Activated T-cell treated with anti-CD3 and anti-CD28 coated beads, Interleukin-2, amount 50 U/mL, for 48 hours (primary cell): ENCODE measurements around the gene TXNDC16.
"Not testable (repeated sequence)": the region's sequence is repeated elsewhere in the genome, so short reads cannot be mapped to it uniquely, and the experiment has no call there.

ENCODE experiments used
- DNase-seq, 2 experiments: peaks; one replicate each; pipeline ENCODE4 v3.0.0-alpha.2; 2020

The TXNDC16 gene

DNA sequence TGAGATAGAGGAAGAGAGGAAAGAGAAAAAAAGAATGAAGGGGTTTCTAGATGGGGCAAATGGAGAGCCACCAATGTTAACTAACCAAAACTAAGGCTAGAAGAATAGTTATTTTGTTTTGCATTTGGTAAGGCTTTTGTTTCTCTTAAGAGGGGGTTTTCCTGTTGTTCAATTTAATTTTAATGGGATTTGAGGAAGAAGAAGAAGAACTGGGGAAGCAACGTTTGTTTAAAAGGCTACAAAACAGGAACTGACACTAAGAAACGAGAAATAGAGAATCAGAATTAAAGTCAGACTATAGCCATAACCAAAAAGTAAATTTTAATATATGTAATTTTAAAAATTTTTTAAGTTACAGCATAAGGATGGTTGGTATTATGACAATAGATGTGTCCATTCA is 13.7 kb downstream of the TXNDC16 start:
- DNase-seq: no peak

GRCh38 chr14:52536269-52536668 is 16.0 kb downstream of the TXNDC16 start:
- DNase-seq: no peak

DNA sequence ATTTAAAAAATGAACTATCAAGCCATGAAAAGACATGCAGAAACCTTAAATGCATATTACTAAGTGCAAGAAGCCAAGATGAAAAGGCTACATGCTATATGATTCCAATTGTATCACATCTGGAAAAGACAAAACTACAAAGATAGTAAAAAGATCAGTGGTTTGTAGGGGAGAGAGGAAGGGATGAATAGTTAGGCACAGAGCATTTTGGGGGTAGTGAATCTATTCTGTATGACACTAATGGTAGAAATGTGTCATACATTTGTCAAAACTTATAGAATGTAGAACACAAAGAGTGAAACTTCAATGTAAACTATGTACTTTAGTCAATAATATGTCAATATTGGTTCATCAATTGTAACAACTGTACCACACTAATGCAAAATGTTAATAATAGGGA is 20.8 kb downstream of the TXNDC16 start:
- DNase-seq: no peak

DNA sequence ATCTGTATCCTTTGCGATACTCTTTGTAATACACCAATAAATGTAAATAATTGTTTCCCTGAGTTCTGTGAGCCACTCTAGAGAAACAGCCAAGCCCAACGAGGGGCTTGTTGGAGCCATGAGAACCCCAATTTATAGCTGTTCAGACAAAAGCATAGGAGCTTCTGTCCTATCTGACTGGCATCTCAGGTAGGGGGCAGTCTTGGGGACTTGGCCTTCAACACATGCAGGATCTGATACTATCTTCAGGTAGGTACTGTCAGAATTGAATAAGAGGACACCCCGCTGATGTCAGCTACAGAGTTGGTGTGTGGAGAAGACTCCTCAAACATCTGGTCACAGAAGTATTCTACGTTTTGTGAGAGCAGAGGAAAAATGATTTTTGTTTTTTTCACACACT is 25.3 kb downstream of the TXNDC16 start:
- DNase-seq: no peak

- DNase-seq: no peak
Observed at GRCh38 chr14:52522581-52523345, 29.5 kb downstream of the TXNDC16 start.

GRCh38 chr14:52522033-52522432 is 30.3 kb downstream of the TXNDC16 start:
- DNase-seq: no peak

- DNase-seq: no peak
Observed at GRCh38 chr14:52514046-52514811, 38.1 kb downstream of the TXNDC16 start.

DNA sequence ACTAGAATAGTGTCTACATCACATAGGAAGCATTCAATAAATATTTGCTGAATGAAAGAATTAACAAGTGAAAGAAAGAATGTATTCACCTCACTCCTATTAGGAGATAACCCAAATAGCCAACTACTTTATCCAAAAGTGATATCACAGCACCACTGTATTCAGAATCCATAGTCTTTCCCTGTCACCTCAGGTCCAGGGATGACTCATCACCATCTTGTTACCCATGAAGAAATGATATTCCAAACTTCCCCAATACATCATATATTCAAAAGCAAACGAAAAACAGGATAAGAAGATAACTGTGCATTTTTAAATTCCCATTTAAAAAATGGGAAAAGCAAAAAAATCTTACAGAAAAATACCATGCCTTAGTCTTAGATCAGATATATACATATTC is 39.1 kb downstream of the TXNDC16 start:
- no peak for DNase-seq

DNA sequence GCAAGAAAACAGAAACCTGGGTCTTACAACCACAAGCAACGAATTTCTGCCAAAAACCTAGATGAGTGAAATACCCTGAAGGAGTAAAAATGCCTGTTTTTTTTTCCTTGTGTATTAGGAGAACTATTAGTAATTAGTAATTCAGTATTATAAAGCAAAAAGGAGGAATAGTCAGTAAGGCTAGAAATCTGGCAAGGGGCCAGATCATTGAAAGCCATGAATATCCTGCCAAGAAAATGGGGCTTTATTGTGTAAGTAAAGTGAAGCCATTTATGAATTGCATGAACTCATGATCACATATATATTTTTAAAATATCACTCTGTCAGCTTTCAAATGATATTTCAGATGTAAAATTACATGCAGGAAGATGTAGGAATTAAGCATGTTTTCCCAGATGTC is 57.9 kb downstream of the TXNDC16 start:
- no peak for DNase-seq

DNA sequence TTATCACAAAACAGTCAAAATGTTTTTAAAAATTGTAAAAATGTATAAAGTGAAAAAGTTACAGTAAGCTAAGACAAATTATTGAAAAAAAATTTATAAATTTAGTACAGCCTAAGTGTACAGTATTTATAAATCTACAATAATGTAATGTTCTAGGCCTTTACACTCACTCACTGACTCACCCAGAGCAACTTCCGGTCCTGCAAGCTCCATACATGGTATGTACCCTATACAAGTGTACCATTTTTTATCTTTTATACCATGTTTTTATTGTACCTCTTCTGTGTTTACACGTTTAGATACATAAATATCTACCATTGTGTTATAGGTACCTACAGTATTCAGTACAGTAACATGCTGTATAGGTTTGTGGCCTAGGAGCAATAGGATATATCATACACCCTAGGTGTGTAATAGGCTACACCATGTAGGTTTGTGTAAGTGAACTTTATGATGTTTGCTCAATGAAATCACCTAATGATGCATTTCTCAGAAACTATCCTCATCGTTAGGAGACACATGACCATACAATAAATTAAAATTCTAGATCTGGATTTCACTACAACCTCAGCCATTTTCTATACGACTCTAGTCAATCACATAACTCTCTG is 66.8 kb downstream of the TXNDC16 start:
- no peak for DNase-seq

GRCh38 chr14:52481864-52482263 is 70.4 kb downstream of the TXNDC16 start:
- DNase-seq: no peak

DNA sequence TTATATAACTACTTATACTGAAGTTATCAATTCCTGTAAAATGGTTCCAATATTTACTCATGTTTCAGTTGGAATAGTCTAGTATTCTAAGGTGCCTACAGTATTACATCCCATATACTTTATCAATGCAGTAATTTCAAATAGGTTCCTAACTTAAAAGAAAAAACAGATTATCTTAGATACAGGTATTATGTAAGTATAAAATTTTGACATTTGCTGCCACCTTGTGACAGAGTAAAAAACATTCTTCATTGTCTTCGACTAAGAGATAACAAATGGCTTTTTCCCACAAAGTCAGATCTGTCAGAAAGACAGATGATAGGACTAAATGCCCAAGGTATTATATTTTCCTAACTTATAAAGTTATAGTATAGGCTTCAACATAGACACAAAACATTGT is 78.7 kb downstream of the TXNDC16 start:
- DNase-seq: no peak

- no peak for DNase-seq
Observed at GRCh38 chr14:52472728-52473127, 79.6 kb downstream of the TXNDC16 start.

GRCh38 chr14:52472251-52472650 is 80.1 kb downstream of the TXNDC16 start:
- not testable (repeated sequence) for DNase-seq

- DNase-seq: no peak
Observed at GRCh38 chr14:52467515-52468266, 84.6 kb downstream of the TXNDC16 start.

- DNase-seq: no peak
Observed at GRCh38 chr14:52464175-52464574, 88.1 kb downstream of the TXNDC16 start.

DNA sequence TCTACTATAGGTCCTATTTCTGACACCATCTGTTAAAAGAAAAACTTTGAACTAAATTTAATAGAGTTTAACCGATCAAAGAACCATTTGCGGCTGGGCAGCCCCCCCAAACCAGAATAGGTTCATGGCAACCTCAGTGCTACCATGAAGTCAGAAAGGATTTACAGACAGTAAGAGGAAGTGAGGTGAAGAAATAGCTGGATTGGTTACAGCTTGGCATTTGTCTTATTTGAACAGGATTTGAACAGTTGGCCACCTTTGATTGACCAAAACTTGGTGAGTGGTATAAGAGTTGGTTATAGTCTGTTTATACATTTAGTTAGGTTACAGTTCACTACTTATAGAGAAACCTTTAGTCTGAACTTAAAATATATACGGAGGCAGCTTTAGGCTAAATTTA is 88.9 kb downstream of the TXNDC16 start:
- DNase-seq: no peak

DNA sequence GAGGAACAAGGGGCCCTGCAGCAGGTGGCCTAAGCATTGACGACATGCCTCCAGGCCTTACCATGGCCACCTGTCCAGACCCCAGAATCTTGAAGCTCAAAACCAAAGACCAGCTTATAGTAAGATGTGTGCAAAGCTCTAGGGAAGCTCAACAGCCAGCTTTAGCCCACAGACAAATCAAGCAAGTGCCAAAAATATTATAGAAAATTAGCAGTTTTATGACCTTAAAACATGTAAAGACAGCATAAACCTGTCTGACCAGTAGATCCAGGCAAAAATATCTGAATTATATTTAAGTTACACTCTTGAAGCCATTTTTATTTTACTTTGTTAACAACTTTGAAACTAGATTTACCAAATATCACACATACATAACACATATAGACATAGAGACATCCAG is 90.6 kb downstream of the TXNDC16 start:
- DNase-seq: no peak

GRCh38 chr14:52458721-52459085 is 93.6 kb downstream of the TXNDC16 start:
- no peak for DNase-seq

DNA sequence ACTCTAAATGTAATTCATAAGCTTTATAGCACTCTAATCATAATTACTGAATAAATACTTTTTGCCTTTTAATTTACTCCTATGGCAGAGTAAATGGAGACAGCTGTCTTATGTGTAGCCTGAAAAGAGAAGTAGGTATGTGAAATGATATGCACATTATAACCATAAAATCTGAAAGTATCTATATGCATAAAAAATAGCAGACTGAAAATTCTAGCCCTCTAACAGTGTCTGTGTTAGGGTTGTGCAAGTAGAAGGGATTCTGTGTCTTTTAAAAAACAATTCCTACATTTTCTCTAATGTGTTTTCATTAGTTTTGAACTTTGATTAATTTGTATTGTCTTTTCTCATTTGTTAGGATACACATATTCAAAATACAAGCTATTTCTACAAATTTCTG is 94.9 kb downstream of the TXNDC16 start:
- DNase-seq: no peak

DNA sequence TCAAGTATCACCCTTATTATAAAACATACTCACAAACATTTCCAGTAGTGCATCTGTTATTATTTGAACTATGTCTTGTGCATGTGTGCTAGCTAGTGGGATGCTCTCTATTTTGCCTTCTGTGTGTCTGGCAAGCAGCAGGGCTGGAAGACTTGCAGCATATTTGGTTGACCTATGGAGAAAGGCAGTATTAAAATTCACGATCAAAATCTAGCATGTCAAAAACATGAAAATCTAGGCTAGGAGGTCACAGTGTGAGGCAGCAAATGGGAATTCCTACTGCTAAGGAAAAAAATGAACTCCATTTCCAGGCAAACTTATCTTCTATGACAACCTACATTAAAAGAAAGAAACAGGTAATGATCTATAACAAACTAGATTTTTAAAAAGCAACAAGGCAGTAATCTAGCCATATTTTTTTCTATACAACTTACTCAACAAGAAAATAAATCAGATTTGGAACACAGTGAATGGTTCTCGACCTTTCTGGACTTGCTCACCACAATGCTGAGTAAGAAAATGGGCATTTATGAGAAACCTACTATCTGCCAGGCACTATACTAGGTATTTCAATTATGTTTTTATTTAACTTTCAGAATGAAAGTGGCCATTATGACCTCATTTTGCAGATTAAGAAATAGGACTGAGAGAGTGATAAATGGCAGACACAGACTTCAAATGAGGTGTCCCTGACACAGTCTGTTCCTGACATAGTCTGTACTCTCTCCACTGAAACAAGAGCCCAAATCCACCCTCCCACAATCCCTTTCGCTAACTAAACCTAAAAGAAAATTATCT is 96.8 kb downstream of the TXNDC16 start:
- no peak for DNase-seq

- DNase-seq: no peak
Observed at GRCh38 chr14:52447236-52447635, 105.1 kb downstream of the TXNDC16 start.

DNA sequence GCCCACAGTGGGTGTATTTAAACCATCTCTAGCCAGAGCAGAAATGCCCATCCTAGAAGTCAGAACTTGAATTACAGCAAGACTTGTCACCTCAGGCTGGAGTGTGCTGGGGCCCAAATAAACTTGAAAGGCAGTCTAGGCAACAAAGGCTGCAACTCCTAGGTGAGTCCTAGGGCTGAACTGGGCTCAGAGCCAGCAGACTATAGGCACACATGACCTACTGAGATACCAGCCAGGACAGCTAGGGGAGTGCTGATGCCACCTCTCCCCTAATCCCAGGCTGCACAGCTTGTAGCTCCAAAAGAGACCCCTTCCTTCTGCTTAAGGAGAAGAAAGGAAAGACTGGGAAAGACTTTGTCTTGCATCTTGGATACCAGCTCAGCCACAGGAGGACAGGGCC is 106.0 kb downstream of the TXNDC16 start:
- DNase-seq: no peak
